Breast epithelium (tissue), 3 donors: Measurements from ENCODE around the gene GPS2.

Source experiments
- POLR2A ChIP-seq: fragments of 450-650 bp; IDR thresholded peaks from one replicate; pipeline ENCODE4 v1.6.1; 2016; ENCODE audit warnings: antibody characterized with exemption, mild to moderate bottlenecking, moderate library complexity
- POLR2AphosphoS5 ChIP-seq, 3 donors: sonication (generic); formaldehyde crosslinking; IDR thresholded peaks; one replicate each; pipeline ENCODE4 v1.6.1; 2017; ENCODE audit warnings: antibody characterized with exemption in 3 of 3
- TF ChIP-seq, protein P1 (sequence below), 3 donors: fragments of 450-650 bp; IDR thresholded peaks; one replicate each; pipeline ENCODE4 v1.5.1; 2016 to 2017; ENCODE audit warnings: antibody characterized with exemption in 3 of 3, mild to moderate bottlenecking in 3 of 3, moderate library complexity in 3 of 3

DNA sequence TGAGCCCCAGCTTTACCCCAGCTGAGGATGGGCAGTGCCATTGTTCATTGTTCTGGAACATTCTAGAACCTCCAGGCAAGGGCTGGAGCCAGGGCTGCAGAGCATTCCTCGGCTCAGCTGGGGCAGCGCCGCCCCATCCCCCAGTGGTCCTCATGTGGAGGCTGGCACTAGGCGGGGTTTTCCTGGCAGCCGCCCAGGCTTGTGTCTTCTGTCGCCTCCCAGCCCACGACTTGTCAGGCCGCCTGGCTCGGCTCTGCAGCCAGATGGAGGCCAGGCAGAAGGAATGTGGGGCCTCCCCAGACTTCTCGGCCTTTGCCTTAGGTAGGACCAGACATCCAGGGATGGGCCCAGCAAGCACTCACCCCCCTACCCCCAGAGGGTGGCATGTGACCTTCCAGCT, 39.9 kb upstream of the GPS2 start, which contains the start of gene TMEM95:
- TF ChIP-seq, protein P1, sequence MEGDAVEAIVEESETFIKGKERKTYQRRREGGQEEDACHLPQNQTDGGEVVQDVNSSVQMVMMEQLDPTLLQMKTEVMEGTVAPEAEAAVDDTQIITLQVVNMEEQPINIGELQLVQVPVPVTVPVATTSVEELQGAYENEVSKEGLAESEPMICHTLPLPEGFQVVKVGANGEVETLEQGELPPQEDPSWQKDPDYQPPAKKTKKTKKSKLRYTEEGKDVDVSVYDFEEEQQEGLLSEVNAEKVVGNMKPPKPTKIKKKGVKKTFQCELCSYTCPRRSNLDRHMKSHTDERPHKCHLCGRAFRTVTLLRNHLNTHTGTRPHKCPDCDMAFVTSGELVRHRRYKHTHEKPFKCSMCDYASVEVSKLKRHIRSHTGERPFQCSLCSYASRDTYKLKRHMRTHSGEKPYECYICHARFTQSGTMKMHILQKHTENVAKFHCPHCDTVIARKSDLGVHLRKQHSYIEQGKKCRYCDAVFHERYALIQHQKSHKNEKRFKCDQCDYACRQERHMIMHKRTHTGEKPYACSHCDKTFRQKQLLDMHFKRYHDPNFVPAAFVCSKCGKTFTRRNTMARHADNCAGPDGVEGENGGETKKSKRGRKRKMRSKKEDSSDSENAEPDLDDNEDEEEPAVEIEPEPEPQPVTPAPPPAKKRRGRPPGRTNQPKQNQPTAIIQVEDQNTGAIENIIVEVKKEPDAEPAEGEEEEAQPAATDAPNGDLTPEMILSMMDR (IDR thresholded peaks at IDR 0.05): no peak
- TF ChIP-seq POLR2AphosphoS5 (IDR thresholded peaks at IDR 0.05) (no peak), POLR2A (no peak)
